GM21423 (cell line): ENCODE measurements around the gene DPEP3.
A peak's percentile ranks its signal among the peaks of the same experiment; 100 is the strongest.
"Not testable (repeated sequence)": the region's sequence is repeated elsewhere in the genome, so short reads cannot be mapped to it uniquely, and the experiment has no call there.

Experiments used
- ATAC-seq: cut with Tn5 transposase; IDR thresholded peaks from one replicate; pipeline ENCODE4 v1.9.1; 2021; ENCODE audit warnings: mild to moderate bottlenecking, moderate library complexity; ENCODE audit not compliant: unreplicated experiment

DPEP3 gene

GRCh38 chr16:67994040-67994408, 13.7 kb upstream of the DPEP3 start:
- not testable (repeated sequence) for ATAC-seq

- peak; percentile 73 for ATAC-seq
These were observed 13.1 kb upstream of the DPEP3 start for GRCh38 chr16:67993207-67994039.

GRCh38 chr16:67992661-67993206, 12.4 kb upstream of the DPEP3 start:
- ATAC-seq: no peak

GRCh38 chr16:67990018-67990386, 9.7 kb upstream of the DPEP3 start:
- no peak for ATAC-seq

- no peak for ATAC-seq
These were observed 9.2 kb upstream of the DPEP3 start for GRCh38 chr16:67989322-67990017.

- ATAC-seq: no peak
These were observed 8.4 kb upstream of the DPEP3 start for GRCh38 chr16:67988675-67989074.

GRCh38 chr16:67987460-67988160, 7.3 kb upstream of the DPEP3 start:
- ATAC-seq: no peak

GRCh38 chr16:67986949-67987348, 6.7 kb upstream of the DPEP3 start:
- ATAC-seq: no peak

GRCh38 chr16:67982011-67982696, 1.9 kb upstream of the DPEP3 start:
- no peak for ATAC-seq

- ATAC-seq: no peak
These were observed 2.7 kb downstream of the DPEP3 start for GRCh38 chr16:67977469-67978227.

- ATAC-seq: no peak
These were observed 3.3 kb downstream of the DPEP3 start for GRCh38 chr16:67977005-67977404.

GRCh38 chr16:67976205-67976604, 4.1 kb downstream of the DPEP3 start:
- ATAC-seq: no peak

GRCh38 chr16:67975321-67976105, 4.8 kb downstream of the DPEP3 start:
- ATAC-seq: no peak

- ATAC-seq: not testable (repeated sequence)
These were observed 8.0 kb downstream of the DPEP3 start for GRCh38 chr16:67972285-67972684.

GRCh38 chr16:67971111-67971510, 9.2 kb downstream of the DPEP3 start:
- ATAC-seq: no peak

- no peak for ATAC-seq
These were observed 10.9 kb downstream of the DPEP3 start for GRCh38 chr16:67969254-67970039.

- peak; percentile 69 for ATAC-seq
These were observed 11.7 kb downstream of the DPEP3 start, which contains the start of gene SLC12A4 for GRCh38 chr16:67968400-67969253. SLC12A4 (minus strand) TSS chr16:67968637; CDS start chr16:67968553, 84 bp downstream.
